Gastrocnemius medialis (tissue), 4 donors: ENCODE data around the gene HOXA3.

Experiments
- CTCF ChIP-seq, 5 experiments: fragments of 450-650 bp in 3 of 5; fragments of 200-600 bp in 2 of 5; sonication (generic) in 2 of 5; IDR thresholded peaks in 4 of 5; conservative IDR thresholded peaks in 1 of 5; 1 replicate in 4 of 5; 2 replicates in 1 of 5; pipeline ENCODE4 v1.5.1; 2016 to 2019; ENCODE audit warnings: antibody characterized with exemption in 5 of 5, mild to moderate bottlenecking in 3 of 5, moderate library complexity in 3 of 5
- POLR2A ChIP-seq, 2 donors: fragments of 450-650 bp; IDR thresholded peaks; one replicate each; pipeline ENCODE4 v1.6.1; 2017; ENCODE audit warnings: antibody characterized with exemption in 2 of 2, mild to moderate bottlenecking in 2 of 2, moderate library complexity in 2 of 2

GRCh38 chr7:27141137-27141922 lies 11.1 kb downstream of the HOXA3 start:
- TF ChIP-seq CTCF (IDR thresholded peaks at IDR 0.05 in 4 of 5, conservative IDR thresholded peaks at IDR 0.05 in 1 of 5) (no peak), POLR2A (IDR thresholded peaks at IDR 0.05) (no peak)
